ENCODE measurements around the gene PLA2G12A.

- TF ChIP-seq CTCF (conservative IDR thresholded peaks at IDR 0.05) (no peak), EZH2 (IDR thresholded peaks at IDR 0.05; ENCODE audit: low read depth) (no peak)
Observed at GRCh38 chr4:109718759-109719158, 11.1 kb downstream of the PLA2G12A start.
